GM19043 (cell line): ENCODE measurements around the gene SFR1.
A peak's percentile ranks its signal among the peaks of the same experiment; 100 is the strongest.

Experiments
- ATAC-seq: cut with Tn5 transposase; IDR thresholded peaks from one replicate; pipeline ENCODE4 v1.9.1; 2021; ENCODE audit warnings: low read depth; ENCODE audit not compliant: unreplicated experiment

The SFR1 gene, protein sequence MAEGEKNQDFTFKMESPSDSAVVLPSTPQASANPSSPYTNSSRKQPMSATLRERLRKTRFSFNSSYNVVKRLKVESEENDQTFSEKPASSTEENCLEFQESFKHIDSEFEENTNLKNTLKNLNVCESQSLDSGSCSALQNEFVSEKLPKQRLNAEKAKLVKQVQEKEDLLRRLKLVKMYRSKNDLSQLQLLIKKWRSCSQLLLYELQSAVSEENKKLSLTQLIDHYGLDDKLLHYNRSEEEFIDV

DNA sequence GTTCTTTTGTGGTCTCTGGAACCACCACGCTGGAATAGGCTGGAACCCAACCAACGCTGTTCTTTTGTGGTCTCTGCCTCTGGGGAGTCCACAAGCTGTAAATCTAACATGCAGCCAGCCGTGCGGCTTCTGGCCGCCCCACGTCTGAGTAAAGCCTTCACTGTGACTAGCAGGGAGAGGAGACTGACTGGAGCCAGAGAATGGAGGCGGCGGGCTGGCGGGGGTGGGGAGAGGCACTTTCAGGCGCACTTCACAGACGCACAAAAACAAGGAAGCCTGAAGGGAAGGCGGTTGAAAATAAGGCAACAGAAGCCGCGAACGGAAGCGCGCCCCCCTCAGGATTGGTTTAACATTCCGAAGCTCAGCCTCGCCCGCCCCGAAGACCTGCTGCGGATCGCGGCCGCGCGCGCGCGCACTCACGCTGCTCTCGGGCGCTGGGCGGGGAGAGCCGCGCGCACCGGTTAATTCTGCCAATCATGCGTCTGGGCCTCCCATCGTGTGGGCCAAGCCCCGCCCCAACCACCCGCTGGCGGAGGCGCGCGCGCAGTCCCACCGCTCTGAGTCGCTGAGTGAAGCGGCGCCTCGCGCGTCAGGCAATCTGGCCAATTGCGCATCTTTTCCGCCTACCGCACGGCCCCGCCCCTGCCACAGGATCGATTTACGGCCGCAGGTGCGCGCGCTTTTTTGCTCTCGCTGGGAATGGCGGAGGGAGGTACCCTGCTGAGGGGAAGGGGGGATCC, at the start of gene SFR1:
TSS of gene SFR1 (plus strand) at position 687 of the 740 bp plus-strand sequence. CDS start at position 700, 13 bp downstream.
- peak; percentile 92 for ATAC-seq

DNA sequence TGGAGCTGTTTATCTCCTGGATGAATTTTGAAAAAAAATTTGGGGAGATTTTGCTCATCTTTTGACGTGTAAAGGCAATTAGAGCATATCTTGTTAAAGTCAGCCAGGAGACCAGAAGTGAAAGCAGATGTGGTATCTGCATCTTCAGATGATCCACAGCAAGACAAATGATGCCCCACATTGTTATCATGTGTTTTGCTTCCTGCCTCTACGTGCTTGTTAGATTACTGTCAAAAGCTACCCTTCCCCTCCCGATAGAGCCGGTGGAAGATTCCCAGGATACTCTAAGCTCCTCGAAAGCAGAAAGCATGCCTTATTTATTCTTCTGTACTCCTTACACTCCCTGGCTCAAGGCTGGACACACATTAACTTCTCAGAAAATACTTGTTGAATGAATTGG, 49.2 kb upstream of the SFR1 start:
- ATAC-seq = no peak

DNA sequence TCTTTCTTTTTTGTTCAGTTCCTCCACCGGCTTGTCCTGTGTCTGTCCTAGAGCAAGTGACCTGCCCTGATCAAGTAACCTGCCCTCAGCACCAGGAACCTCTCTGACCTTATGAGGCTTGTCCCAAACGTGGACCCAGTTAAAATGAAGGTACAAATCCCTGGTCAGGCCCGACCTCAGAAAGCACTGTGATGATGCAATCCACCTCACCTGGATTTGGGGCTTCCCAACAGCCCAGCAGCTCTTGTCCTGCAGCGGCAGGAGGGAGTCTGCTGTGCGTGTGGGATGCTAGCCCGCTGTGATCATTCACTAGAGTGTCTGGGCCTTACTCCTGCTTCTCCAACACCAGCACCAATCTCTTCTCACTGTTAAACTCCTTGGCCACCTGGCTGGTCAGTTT, 47.5 kb upstream of the SFR1 start:
- ATAC-seq = no peak

DNA sequence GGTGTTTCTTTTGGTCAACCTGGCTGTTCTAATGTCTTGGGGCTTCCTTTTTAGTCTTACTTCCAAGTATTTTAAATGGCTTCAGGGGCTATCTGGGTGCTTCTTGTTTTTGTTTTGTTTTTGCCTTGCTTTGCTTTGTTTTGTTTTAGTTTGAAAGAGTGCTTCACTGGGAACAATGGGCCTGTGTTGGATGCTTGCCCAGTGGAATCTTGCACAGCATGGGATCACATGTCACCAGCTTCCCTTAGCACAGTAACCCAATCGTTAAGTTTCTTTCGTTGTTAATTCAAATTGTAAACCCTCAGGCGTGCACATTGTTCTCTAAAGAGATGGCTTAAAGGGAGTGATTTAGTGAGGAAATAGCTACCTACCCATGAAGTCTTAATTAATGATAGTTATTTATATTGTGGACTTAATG, 45.2 kb upstream of the SFR1 start:
- ATAC-seq = no peak

DNA sequence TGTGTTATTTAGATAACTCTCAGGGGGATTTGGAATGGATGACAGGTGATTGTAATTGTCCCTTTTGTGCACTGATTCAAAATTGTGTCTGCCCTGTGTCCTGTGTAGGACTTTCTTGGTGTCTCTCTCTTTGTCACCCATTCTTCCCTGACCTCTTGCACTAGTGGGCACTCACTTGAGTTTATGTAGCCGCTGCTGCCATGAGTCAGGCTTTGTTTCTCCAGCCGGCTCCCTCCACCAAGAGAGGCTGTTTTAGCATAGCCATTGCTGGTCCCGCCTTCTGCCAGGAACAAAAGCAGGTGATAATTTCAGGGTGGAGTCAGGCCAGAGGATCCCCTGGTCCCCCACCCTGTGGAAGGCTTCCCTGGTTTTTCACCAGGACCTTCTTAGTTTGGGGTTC, 44.7 kb upstream of the SFR1 start:
- ATAC-seq = no peak

DNA sequence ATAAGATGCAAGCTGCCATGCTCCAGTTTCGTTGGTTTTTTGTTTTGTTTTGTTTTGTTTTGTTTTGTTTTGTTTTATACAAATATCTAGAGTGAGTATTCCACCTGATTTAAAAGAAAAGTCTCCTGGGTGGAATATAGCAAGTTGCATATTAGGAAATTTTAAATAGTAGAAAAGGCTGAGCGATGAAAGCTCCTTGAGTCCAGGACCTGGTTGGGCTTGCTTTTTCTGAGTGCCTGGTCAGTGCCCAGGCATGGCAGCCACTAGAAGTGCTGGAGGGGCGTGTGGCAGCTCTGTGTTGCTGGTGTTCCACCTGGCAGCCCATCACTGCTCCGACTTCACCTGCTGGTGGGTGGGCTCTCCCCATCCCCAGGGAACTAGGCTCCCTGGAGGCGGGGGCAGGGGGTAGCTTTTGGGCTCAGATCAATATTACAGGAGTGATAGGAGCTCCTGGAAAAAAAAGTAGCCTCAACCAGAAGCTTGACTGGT, 44.3 kb upstream of the SFR1 start:
- no peak for ATAC-seq

DNA sequence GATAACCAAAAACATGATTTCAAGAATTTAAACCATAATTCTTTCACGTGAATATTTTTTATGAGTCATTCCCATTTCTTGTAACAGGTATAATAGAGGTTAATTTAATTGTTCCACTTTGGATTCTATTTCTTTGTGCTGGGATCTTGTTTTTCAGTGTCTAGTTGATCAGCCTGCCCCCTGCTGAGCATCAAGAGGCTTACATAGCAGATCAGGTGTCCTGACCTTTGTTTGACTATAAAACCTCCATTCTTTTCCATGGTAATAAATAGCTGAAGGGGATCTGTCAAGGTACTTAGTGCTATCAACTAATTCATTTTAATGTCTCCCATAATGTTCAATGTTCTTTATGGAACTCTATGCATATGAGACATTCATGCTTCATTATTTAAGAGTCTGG, 41.2 kb upstream of the SFR1 start:
- ATAC-seq = no peak

DNA sequence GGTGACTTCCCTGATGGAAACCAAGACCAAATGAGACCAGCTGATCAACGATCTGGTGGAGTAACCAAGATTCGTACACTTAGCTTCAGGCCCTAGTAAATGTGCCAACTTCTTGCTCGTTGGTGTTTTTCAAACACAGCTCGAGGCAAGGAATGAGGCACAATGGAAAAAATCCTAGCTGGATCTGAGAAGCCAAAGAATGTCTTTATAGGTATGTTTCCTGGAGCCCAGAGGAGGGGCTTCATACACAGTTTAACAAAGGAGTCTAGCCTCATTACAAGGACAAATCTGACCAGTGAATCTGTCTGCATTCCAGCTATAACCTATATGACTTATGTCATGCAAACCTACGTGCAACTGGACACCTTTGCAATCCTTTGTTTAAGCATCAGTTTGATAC, 40.0 kb upstream of the SFR1 start:
- no peak for ATAC-seq

DNA sequence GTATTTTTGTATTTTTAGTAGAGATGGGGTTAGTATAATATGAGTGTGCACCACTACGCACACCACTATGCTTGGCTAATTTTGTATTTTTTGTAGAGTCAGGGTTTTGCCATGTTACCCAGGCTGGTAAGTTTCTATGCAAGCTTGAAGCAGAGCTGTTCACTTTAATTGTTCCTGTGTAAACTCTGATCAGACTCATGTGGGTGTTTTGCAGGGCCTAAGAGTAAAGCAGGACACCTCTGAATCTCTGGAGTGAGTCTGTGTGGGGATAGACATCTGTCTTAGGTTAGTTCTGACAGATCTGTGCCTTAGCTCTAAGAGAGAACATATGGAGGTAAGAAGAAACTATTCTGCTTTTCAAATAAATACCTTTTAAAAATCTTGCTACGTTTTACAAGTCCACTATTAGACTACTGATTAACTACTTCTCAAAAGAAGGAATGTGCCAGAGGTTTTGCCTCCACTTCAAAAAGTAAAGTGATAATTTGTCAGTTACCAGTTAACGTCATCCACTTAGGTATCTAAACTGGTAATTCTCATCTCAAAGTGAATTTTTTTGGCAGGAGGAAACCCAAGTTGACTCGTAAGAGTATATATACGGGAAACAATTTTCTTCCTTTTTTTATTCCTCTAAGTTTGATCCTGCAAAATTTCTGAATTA, 37.4 kb upstream of the SFR1 start:
- no peak for ATAC-seq

DNA sequence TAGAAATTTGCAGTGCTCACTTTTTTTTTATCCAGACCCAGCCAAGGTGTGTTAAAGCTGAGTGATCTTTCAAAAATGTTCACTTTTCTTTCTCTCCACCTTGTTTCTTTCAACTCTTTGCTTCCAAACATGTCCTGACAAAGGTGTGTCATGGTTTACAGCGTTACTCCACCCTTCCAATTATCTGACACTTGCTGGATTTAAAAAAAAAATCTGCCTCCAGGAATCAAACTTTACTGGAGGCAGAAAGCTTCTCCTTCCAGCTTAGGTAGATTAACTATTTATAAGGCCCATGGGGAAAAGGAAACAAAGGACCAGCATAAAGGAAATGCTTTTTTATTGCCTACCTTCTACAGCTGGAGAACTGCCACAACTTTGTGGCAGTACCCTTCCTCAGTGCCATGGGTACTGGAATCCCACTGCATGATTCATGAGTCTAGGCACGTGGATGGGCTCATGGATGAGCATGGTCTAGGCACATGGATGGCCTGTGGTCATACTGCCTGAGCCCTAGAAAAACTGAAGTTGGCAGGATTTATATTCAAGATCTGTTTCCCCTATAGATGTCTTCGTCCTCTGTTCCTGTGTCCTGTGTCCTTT, 36.1 kb upstream of the SFR1 start, which contains the start of gene COL17A1:
TSS of gene COL17A1 (minus strand) at position 80 of the 600 bp plus-strand sequence. CDS start 5,207 bp downstream, outside the sequence.
- no peak for ATAC-seq

DNA sequence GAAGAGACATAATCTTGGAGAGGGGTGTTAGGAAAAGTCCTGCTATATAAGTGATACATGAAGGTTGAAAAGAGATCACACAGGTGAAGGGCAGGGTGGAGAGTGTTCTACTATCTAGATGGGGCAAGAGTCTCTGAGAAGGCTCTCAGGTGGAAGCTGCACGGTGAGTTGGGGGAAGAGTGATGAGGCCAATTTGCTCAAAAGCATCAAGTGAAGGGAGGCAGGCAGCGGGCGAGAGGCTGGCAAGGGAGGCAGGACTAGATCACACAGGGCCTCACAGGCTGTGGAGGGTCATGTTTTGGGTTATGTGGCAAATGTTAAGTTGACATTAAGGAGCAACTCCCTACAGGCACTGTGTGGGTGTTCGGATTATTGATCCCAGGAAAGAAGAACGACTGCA, 33.7 kb upstream of the SFR1 start:
- no peak for ATAC-seq

DNA sequence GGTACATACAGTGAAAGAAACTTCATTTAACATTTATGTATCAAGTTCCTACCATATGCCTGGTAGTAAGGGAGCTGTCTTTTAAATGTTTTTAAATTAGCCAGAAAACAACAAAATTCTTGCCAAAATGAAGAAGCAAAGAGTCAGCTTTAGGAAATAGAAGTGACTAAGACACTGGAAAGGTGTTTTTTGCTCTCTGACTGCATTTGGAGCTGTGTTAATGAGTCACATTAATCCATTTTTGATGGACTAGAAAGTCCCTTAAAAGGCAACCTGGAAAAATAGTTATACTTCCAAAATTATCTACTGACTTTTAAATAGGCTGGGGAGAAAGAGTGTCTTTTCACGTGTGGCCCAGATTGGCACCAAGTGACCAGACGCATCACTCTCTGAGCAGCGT, 32.4 kb upstream of the SFR1 start:
- ATAC-seq = no peak

DNA sequence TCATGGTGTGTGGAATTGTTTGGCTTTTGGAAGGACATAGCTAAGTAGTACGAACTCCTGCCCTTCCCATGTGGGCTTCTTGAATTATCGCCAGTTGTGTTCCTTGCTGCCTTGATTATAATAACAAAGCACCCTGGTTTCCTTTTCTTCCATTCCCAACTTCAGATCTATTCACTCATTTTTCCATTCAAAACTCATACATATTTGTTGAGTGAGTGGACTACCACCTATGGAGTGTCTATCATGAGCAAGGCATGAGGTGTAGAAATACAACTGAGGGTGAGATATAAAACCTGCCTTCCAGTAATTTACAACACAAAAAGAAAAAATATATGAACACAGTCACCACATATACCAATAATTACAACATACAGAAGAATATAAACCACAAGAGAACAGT, 31.4 kb upstream of the SFR1 start:
- no peak for ATAC-seq

DNA sequence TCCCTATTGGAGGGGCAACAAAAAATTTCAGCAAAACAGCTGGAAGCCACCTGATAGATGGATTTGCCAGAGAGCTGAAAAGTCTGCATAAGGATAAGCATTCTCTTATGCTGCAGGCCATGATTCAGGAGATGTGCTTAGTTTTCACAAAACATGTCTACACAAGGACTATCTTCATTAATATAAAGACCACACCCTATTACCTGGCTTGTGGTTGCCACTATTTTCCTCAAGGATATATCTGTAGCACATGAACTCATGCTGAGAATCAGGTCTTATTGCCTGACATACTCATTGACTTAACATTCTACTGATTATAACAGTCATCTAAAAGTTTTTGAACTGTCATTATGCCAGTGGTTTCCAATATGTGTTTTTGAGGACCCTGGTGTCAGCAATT, 29.2 kb upstream of the SFR1 start:
- no peak for ATAC-seq

DNA sequence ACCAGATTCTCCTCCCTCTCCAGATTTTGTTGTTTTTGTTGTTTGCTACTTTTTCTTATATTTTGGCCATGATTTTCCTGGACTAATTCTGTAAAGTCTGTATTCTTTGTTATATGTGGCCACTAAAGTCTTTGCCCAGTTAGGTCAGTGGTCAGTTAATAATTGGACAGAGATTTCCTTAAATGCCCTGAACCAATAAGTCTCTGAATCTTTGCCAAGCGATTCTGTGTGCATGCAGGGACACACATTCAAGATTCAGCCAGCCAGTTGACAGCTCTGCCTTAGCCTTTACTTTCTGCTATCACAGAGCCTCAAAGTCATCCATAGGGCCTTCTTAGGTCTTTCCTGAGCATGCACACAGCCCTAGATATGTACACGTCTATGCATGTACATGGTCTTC, 25.3 kb upstream of the SFR1 start:
- ATAC-seq = no peak

DNA sequence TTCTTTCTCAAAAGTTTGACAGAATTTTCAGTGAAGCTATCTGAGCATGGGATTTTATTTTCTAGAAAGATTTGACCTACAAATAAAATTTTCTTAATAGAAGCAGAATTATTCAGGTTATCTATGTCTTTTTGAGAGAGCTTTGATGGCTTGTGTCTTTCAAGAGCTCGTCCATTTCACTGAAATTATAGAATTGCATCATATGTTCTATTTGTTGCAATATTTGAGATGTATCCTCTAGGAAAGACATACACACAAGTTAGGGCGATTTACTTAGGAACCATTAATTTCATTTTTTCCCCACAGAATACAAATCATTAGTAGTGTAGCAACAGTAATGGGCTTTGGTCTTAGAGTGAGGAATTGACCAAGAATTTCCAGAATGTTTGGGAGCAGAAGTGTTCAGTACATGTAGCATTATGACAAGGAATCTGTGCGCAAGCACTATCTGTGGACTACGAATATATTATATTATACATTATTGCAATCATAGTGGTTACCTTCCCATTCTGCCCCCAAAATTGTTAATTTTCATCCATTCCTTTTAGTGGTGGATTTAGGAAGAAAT, 23.5 kb upstream of the SFR1 start:
- no peak for ATAC-seq

DNA sequence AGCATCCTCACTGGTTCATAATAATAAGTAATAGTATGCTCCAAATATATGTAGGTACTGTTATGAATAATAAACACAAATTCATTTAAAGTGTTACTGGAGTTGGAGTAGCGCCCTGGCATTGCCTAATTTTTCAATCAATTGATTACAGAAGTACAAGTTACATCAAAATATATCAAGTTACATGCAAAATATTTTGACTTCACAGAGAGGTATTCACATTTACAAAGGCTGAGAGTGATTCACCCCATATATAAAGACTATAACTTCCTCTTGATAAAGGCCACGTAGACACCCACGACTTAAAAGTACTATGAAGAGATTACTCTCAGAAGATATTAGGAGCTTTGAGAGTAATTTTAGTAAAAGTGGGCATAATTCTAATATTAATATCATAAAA, 22.7 kb upstream of the SFR1 start:
- no peak for ATAC-seq

DNA sequence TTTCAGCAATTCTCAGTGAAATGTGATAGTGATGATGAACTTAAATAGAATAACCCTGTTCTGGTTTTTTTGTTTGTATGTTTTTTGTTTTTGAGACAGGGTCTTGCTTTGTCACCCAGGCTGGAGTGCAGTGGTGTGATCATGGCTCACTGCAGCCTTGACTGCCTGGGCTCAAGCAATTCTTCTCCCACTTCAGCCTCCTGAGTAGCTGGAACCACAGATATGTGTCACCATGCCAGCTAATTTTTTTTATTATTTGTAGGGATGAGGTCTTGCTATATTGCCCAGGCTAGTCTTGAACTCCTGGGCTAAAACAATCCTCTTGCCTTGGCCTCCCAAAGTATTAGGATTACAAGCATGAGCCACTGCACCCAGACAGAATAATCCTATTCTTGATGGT, 22.0 kb upstream of the SFR1 start:
- ATAC-seq = no peak

DNA sequence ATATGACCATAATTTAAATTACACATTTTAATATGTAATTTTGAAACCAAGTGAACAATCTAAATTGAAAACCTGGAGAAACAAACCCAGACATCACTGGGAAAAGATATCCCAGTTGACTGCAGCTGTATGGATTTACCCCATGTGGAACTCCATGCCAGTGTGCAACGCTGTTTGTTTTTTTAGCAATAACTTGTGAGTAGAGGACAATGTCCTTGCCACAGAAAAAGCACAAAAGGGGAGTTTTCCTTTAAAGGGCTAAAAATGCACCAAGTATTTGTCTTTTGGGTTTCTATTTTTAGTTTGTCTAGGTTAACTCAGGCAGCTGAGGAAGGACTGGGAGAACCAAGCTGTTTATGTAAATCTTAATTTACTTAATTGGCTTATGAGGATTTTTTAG, 21.2 kb upstream of the SFR1 start:
- no peak for ATAC-seq

DNA sequence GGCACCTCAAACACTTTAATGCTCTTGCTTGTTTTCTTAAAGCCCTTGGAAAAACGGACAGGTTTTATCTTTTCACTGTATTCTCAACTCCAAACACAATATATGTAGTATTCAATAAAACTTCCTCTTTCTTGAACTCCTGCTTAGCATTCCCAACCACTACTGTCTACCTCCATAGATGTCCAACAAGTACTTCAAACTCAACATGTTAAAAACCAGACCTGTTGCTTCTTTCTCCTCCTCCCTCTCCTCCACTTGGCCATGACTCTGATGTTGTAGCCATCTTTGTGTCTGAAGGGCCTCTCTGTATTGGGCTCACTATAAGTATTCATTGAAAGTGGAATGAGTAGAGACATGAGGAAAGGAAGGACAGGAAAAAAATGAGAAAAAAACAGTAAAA, 20.1 kb upstream of the SFR1 start:
- ATAC-seq = no peak

DNA sequence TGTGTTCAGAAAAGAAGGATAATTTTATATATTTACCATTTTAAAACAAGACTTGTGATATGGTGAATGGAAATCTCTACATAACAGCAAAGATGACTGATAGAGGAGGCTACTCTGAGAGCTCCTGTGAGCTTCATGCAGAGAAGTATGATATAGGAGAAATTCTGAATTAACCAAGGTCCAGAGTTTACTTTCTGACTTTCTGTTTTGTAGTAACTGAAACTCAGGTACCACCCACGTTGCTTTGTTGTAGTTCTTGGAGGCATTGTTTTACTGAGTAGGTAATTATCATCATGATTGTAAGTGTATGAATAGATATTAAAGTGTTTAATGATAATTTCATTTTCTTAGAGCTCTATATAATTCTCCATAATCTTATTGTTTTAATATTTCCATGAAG, 18.0 kb upstream of the SFR1 start:
- ATAC-seq = no peak
